Suprapubic skin (tissue), 3 donors: ENCODE results near the gene CAMSAP1.

Source experiments
- POLR2A ChIP-seq, 2 donors: fragments of 450-650 bp; IDR thresholded peaks; one replicate each; pipeline ENCODE4 v1.6.1; 2017; ENCODE audit warnings: antibody characterized with exemption in 2 of 2, mild to moderate bottlenecking in 2 of 2, moderate library complexity in 2 of 2
- TF ChIP-seq, protein P1 (sequence below), 2 donors: fragments of 200-600 bp in 1 of 2; fragments of 450-650 bp in 1 of 2; sonication (generic) in 1 of 2; IDR thresholded peaks; one replicate each; pipeline ENCODE4 v1.5.1; 2016 to 2019; ENCODE audit warnings: antibody characterized with exemption in 2 of 2, mild to moderate bottlenecking in 1 of 2, moderate library complexity in 1 of 2

DNA sequence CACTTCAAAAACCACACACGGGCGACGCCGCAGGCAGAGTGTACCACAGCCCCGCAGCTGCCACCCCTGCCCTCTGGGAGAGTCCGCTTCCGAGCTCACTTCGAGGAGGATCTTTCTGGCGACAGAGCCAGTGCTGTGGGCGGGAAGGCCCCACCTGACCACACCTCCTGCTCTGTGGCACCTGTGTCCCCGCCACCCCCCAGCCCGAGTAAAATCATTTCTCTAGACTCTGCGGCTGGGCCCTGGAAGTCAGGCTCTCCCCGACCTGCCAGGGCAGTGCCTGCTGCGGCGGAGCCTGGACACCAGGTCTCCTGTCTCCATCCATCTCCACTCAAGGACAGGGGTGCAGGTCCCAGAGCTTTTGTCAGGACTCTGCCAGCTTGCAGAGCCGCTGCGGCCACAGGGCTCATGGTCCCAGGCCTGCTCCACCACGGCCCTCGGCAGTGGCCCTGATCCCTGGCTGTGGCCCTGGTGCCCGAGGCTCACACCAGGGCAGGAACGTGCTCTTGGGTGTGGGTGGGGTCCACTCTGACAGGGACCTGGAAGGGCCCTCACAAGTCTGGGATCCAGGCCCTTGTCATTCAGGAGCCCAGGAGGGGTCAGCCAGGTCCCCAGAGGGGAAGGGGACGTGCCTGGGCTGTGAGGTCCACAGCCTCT is 20.9 kb upstream of the CAMSAP1 start:
- no peak for TF ChIP-seq POLR2A (IDR thresholded peaks at IDR 0.05)
- TF ChIP-seq, protein P1, sequence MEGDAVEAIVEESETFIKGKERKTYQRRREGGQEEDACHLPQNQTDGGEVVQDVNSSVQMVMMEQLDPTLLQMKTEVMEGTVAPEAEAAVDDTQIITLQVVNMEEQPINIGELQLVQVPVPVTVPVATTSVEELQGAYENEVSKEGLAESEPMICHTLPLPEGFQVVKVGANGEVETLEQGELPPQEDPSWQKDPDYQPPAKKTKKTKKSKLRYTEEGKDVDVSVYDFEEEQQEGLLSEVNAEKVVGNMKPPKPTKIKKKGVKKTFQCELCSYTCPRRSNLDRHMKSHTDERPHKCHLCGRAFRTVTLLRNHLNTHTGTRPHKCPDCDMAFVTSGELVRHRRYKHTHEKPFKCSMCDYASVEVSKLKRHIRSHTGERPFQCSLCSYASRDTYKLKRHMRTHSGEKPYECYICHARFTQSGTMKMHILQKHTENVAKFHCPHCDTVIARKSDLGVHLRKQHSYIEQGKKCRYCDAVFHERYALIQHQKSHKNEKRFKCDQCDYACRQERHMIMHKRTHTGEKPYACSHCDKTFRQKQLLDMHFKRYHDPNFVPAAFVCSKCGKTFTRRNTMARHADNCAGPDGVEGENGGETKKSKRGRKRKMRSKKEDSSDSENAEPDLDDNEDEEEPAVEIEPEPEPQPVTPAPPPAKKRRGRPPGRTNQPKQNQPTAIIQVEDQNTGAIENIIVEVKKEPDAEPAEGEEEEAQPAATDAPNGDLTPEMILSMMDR (IDR thresholded peaks at IDR 0.05), result no peak
